ENCODE measurements around the gene NOL4L.

NOL4L gene

DNA sequence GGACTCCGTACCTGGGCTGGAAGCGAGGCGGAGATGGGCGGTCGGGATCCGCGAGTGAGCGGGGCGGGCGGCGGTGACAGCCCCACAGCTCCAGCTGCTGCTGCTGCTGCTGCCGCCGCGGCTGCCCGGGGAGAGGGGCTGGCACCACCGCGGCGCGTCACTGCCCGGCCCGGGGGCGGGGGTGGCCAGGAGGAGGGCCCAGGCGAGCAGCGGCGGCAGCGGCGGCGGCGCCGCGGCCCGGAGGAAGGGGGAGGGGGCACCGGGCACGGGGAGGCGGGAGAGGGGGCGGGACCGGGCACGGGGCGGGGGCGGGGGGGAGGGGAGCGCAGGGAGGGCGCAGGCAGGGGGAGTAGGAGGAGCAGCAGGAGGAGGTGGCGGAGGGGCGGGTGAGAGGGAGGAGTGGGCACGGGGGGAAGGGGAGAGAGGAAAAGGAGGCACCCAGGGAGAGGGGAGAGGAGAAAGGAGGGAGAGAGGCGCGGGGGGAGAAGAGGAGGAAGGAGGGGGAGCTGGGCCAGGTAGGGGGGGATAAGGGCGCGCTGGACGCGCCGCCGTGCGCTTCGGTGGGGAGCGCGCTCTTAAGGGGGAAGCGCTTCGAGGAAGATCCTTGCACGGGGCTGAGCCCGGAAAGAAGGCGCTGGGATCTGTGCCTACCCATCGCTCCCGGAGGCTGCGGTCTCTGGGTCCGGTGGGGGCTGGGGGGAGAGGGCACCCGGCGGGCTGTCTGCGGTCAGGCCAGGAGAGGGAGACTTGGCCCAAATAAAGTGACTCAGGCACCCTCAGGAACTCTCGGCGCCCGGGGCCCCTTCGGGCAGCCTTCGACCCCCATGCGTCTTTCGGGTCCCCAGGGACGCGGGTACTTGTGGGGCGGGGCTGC, 101.5 kb downstream of the NOL4L start:
- Histone ChIP-seq H4K20me1 (ENCODE audit: insufficient read depth, low read length) (no peaks in the 10 kb centered on the region), H3K4me2 (ENCODE audit: low read length) (peak overlapping the region; percentile 96), H3K9me2 (ENCODE audit: low read depth, low read length) (no peaks in the 10 kb centered on the region), H3K9me3 (ENCODE audit: low read length) (no peaks in the 10 kb centered on the region), H3K27me3 (ENCODE audit: insufficient read depth, low read length) (no peaks in the 10 kb centered on the region), H3K27ac (ENCODE audit: low read depth, low read length, poor library complexity, severe bottlenecking) (no peak overlapping the region), H3K9ac (ENCODE audit: low read length) (peak overlapping the region; percentile 53), H3F3A (ENCODE audit: insufficient read depth, low read length) (no peaks in the 10 kb centered on the region), H3K79me2 (ENCODE audit: insufficient read depth, low read length) (no peaks in the 10 kb centered on the region), H2AFZ (ENCODE audit: low read length) (no peak overlapping the region), H3K4me1 (ENCODE audit: insufficient read depth, low read length, severe bottlenecking) (peaks cover 16% of the 10 kb centered on the region), H3K36me3 (ENCODE audit: insufficient read depth, low read length) (no peaks in the 10 kb centered on the region; the same call in 1 of the 2 replicates), H3K4me3 (ENCODE audit: low read depth, low read length, poor library complexity, severe bottlenecking) (peak overlapping the region; percentile 68)
- no peak for TF ChIP-seq EZH2 (IDR thresholded peaks at IDR 0.05; ENCODE audit: borderline replicate concordance, low read length)
- TF ChIP-seq, protein P1, sequence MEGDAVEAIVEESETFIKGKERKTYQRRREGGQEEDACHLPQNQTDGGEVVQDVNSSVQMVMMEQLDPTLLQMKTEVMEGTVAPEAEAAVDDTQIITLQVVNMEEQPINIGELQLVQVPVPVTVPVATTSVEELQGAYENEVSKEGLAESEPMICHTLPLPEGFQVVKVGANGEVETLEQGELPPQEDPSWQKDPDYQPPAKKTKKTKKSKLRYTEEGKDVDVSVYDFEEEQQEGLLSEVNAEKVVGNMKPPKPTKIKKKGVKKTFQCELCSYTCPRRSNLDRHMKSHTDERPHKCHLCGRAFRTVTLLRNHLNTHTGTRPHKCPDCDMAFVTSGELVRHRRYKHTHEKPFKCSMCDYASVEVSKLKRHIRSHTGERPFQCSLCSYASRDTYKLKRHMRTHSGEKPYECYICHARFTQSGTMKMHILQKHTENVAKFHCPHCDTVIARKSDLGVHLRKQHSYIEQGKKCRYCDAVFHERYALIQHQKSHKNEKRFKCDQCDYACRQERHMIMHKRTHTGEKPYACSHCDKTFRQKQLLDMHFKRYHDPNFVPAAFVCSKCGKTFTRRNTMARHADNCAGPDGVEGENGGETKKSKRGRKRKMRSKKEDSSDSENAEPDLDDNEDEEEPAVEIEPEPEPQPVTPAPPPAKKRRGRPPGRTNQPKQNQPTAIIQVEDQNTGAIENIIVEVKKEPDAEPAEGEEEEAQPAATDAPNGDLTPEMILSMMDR (IDR thresholded peaks at IDR 0.05; ENCODE audit: low read length): no peak

DNA sequence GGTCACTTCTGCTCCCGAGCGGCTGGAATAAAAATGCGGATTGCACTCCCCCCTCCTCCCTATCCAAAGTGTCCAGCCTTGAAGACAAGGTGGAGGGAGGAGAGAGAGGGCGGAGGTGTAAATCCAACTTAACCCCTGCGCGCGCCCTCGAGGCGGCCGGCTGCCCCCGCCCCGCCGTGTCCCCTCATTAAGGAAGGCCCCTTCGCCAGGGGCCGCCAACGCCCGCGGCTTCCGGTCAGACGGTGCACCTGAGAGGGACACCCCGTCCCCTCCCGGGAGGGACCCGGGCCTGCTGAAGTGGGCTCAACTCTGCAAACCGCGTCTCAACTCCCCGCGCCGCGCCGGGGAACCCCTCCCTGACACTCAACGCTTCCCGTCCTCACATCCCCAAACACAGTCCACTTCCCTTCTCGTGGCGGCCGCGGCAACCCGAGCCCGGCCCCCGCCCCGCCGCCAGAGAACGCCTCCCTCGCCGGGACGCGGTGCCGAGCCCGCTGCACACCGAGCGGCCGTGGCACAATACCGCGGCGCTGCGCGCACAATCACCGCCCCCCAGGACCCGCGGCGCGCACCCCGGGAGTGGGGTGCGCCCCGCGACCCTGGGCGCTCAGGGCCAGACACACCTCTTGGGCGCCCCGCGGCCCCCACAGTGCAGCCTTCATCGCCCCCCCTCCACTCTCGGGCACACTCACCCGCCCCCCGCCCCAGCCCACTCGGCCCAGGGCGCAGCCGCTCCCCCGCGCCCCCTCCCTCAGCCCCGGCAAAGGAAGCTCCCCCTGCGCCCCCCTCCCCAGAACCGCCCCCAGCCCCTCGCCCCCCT, 102.5 kb downstream of the NOL4L start:
- Histone ChIP-seq H3K36me3 (ENCODE audit: insufficient read depth, low read length) (no peaks in the 10 kb centered on the region), H4K20me1 (ENCODE audit: insufficient read depth, low read length) (no peaks in the 10 kb centered on the region), H3K4me1 (ENCODE audit: insufficient read depth, low read length, severe bottlenecking) (peaks cover 16% of the 10 kb centered on the region), H3K9me2 (ENCODE audit: low read depth, low read length) (no peaks in the 10 kb centered on the region), H3F3A (ENCODE audit: insufficient read depth, low read length) (no peaks in the 10 kb centered on the region), H3K9me3 (ENCODE audit: low read length) (no peaks in the 10 kb centered on the region), H3K4me2 (ENCODE audit: low read length) (peak overlapping the region; percentile 58), H2AFZ (ENCODE audit: low read length) (no peak overlapping the region), H3K9ac (ENCODE audit: low read length) (no peak overlapping the region), H3K79me2 (ENCODE audit: insufficient read depth, low read length) (no peaks in the 10 kb centered on the region), H3K27ac (ENCODE audit: low read depth, low read length, poor library complexity, severe bottlenecking) (no peak overlapping the region), H3K27me3 (ENCODE audit: insufficient read depth, low read length) (no peaks in the 10 kb centered on the region), H3K4me3 (ENCODE audit: low read depth, low read length, poor library complexity, severe bottlenecking) (peak overlapping the region; percentile 56)
- TF ChIP-seq EZH2 (IDR thresholded peaks at IDR 0.05; ENCODE audit: borderline replicate concordance, low read length): no peak
- TF ChIP-seq, protein P1 (IDR thresholded peaks at IDR 0.05; ENCODE audit: low read length): no peak

- no peak overlapping the region for H2AFZ ChIP-seq (ENCODE audit: low read length)
- no peak overlapping the region for H3K4me2 ChIP-seq (ENCODE audit: low read length)
- H3K9ac ChIP-seq (ENCODE audit: low read length): no peak overlapping the region
- peaks cover 16% of the 10 kb centered on the region for H3K4me1 ChIP-seq (ENCODE audit: insufficient read depth, low read length, severe bottlenecking)
- no peaks in the 10 kb centered on the region for H4K20me1 ChIP-seq (ENCODE audit: insufficient read depth, low read length)
- H3K4me3 ChIP-seq (ENCODE audit: low read depth, low read length, poor library complexity, severe bottlenecking): no peak overlapping the region
- TF ChIP-seq, protein P1 (IDR thresholded peaks at IDR 0.05; ENCODE audit: low read length): no peak
- TF ChIP-seq EZH2 (IDR thresholded peaks at IDR 0.05; ENCODE audit: borderline replicate concordance, low read length): no peak
- H3K9me3 ChIP-seq (ENCODE audit: low read length): no peaks in the 10 kb centered on the region
- no peaks in the 10 kb centered on the region for H3K79me2 ChIP-seq (ENCODE audit: insufficient read depth, low read length)
- H3F3A ChIP-seq (ENCODE audit: insufficient read depth, low read length): no peaks in the 10 kb centered on the region
- H3K36me3 ChIP-seq (ENCODE audit: insufficient read depth, low read length): no peaks in the 10 kb centered on the region
- H3K9me2 ChIP-seq (ENCODE audit: low read depth, low read length): no peaks in the 10 kb centered on the region
- no peak overlapping the region for H3K27ac ChIP-seq (ENCODE audit: low read depth, low read length, poor library complexity, severe bottlenecking)
- no peaks in the 10 kb centered on the region for H3K27me3 ChIP-seq (ENCODE audit: insufficient read depth, low read length)
Measured at GRCh38 chr20:32482143-32482441, 103.0 kb downstream of the NOL4L start.
